Bladder microvascular endothelial cell (primary cell): ENCODE measurements around the gene CKLF. TPM values are rescaled to one million over a fixed set of nuclear protein-coding genes. Genes with fewer than 3 reads are reported as not detected.

Experiments used
- total RNA-seq: library from RNA; depleted of rRNA; stranded (reverse); fragments of >200 nt; gene quantifications from 2 replicates; pipeline ENCODE4 v1.2.3, GENCODE V29; 2014

The CKLF gene, protein sequence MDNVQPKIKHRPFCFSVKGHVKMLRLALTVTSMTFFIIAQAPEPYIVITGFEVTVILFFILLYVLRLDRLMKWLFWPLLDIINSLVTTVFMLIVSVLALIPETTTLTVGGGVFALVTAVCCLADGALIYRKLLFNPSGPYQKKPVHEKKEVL
- total RNA-seq: 70.2 and 81.1 TPM in 2 replicates

GRCh38 chr16:66552286-66553177 is at the start of gene CKLF:
Gene CKLF (plus strand): TSS chr16:66552576. CDS start chr16:66552716, 140 bp downstream.

GRCh38 chr16:66549284-66550131 is 2.9 kb upstream of the CKLF start, which contains the start of gene TK2:
Gene TK2 (minus strand): TSS chr16:66550122. CDS start chr16:66550061, 61 bp downstream.

GRCh38 chr16:66566051-66566901 is 13.9 kb downstream of the CKLF start, which contains the start of gene CMTM1:
Gene CMTM1 (plus strand): TSS chr16:66566439. CDS start chr16:66566514, 75 bp downstream.

GRCh38 chr16:66578651-66579531 is 26.5 kb downstream of the CKLF start, which contains the start of gene CMTM2:
Gene CMTM2 (plus strand): TSS chr16:66579463. CDS start chr16:66579608, 145 bp downstream.

GRCh38 chr16:66604376-66605176 is 52.2 kb downstream of the CKLF start, which contains the start of gene CMTM3:
Gene CMTM3 (plus strand): TSS chr16:66604704. CDS start chr16:66604806, 102 bp downstream.

Other genes with a start within 250 kb of the CKLF start
- gene CDH5, start 185.9 kb upstream of the CKLF start, total RNA-seq: 352 and 927 TPM in 2 replicates
- gene BEAN1, start 125.3 kb upstream of the CKLF start, total RNA-seq: not detected in 2 replicates
- 22.2 and 28.1 TPM in 2 replicates for gene TK2, start 2.5 kb upstream of the CKLF start, total RNA-seq
- 1.1 and 2.9 TPM in 2 replicates for gene CMTM1, start 13.9 kb downstream of the CKLF start, total RNA-seq
- gene CMTM2, start 26.9 kb downstream of the CKLF start, total RNA-seq: not detected in 2 replicates
- gene CMTM3, start 52.1 kb downstream of the CKLF start, total RNA-seq: 19.4 and 26.6 TPM in 2 replicates
- gene CMTM4, start 144.2 kb downstream of the CKLF start, total RNA-seq: 5.5 and 11.0 TPM in 2 replicates
- 97.0 and 170 TPM in 2 replicates for gene DYNC1LI2, start 199.0 kb downstream of the CKLF start, total RNA-seq
- 0.06 and 0.16 TPM in 2 replicates for gene TERB1, start 249.0 kb downstream of the CKLF start, total RNA-seq